Neural progenitor cell (in vitro differentiated cells): ENCODE data around the gene OPN3.

Experiments used
- CTCF ChIP-seq: fragments of 200-600 bp; sonication (generic); IDR thresholded peaks from 2 replicates; pipeline ENCODE4 v1.5.1; 2017; ENCODE audit warnings: antibody characterized with exemption, mild to moderate bottlenecking
- EZH2 ChIP-seq: fragments of 200-600 bp; sonication (generic); IDR thresholded peaks from 2 replicates; pipeline ENCODE4 v1.6.1; 2017; ENCODE audit warnings: antibody characterized with exemption, mild to moderate bottlenecking, moderate library complexity

- TF ChIP-seq CTCF = no peak
- TF ChIP-seq EZH2 = no peak
Measured at GRCh38 chr1:241610056-241610815, 29.9 kb downstream of the OPN3 start.
